B cell (primary cell): ENCODE measurements around the gene ZNF791. TPM values are rescaled to one million over a fixed set of nuclear protein-coding genes. Genes with fewer than 3 reads are reported as not detected.
A peak's percentile ranks its signal among the peaks of the same experiment; 100 is the strongest.

Experiments used
- ATAC-seq: fragments of 200-7000 bp; cut with Tn5 transposase; one replicate; pipeline ENCODE4 v1.10.0; 2021; ENCODE audit warnings: low read depth, mild to moderate bottlenecking, moderate number of reproducible peaks, moderate library complexity
- CTCF ChIA-PET: fragments of 350-600 bp; sonication (Branson Sonifier 250); formaldehyde crosslinking; loops from one replicate; lab custom pipeline; 2021; ENCODE audit warnings: antibody characterized with exemption, inconsistent platforms; lab: Charles Lee
- POLR2A ChIA-PET: fragments of 350-600 bp; sonication (Branson Sonifier 250); formaldehyde crosslinking; loops from one replicate; lab custom pipeline; 2021; ENCODE audit warnings: antibody characterized with exemption; lab: Charles Lee
- DNase-seq: peaks from one replicate; pipeline ENCODE4 v3.0.0; 2013
- H2AFZ ChIP-seq: 2 replicates; pipeline ENCODE4 v1.6.1; 2012; ENCODE audit warnings: mild to moderate bottlenecking, low read depth, low read length; ENCODE audit not compliant: insufficient read depth, poor library complexity, severe bottlenecking
- H3K27ac ChIP-seq, 2 donors: 1 replicate in 1 of 2; 2 replicates in 1 of 2; pipeline ENCODE4 v1.5.1; 2012 to 2013; ENCODE audit warnings: low read length in 2 of 2, mild to moderate bottlenecking in 2 of 2, moderate library complexity in 1 of 2
- H3K27me3 ChIP-seq, 4 experiments: fragments of 200-600 bp in 1 of 4; sonication (generic) in 1 of 4; replicated peaks in 1 of 4; 1 replicate in 2 of 4; 2 replicates in 2 of 4; pipeline versions ENCODE4 v1.6.1 to v1.7.0; 2013 to 2016; ENCODE audit warnings: low read length in 3 of 4, mild to moderate bottlenecking in 2 of 4, mixed read lengths in 1 of 4, moderate library complexity in 1 of 4; ENCODE audit not compliant: insufficient read depth in 4 of 4, control insufficient read depth in 3 of 4; ENCODE audit errors: control extremely low read depth in 1 of 4
- H3K36me3 ChIP-seq, 2 experiments: replicated peaks in 1 of 2; 1 replicate in 1 of 2; 2 replicates in 1 of 2; pipeline versions ENCODE4 v1.6.1 to v1.7.1; 2013; ENCODE audit warnings: low read length in 1 of 2; ENCODE audit not compliant: insufficient read depth in 2 of 2, control insufficient read depth in 1 of 2; ENCODE audit errors: control extremely low read depth in 1 of 2, extremely low read depth in 1 of 2
- H3K4me1 ChIP-seq, 2 donors: fragments of 200-600 bp in 1 of 2; sonication (generic) in 1 of 2; 1 replicate in 1 of 2; 2 replicates in 1 of 2; pipeline versions ENCODE4 v1.5.1 to v1.6.1; 2013 to 2017; ENCODE audit warnings: low read length in 2 of 2; ENCODE audit not compliant: control insufficient read depth in 2 of 2, insufficient read depth in 2 of 2
- H3K4me2 ChIP-seq: replicated peaks from 2 replicates; pipeline ENCODE3; 2012; ENCODE audit warnings: mild to moderate bottlenecking, low read depth, low read length; ENCODE audit not compliant: poor library complexity, severe bottlenecking
- H3K4me3 ChIP-seq, 5 experiments: fragments of 200-600 bp in 1 of 5; sonication (generic) in 1 of 5; 1 replicate in 3 of 5; 2 replicates in 2 of 5; pipeline versions ENCODE4 v1.5.1 to v1.7.0; 2011 to 2016; ENCODE audit warnings: low read length in 4 of 5, mild to moderate bottlenecking in 4 of 5, low read depth in 2 of 5, control low read depth in 1 of 5, moderate library complexity in 1 of 5; ENCODE audit not compliant: insufficient read depth in 1 of 5; ENCODE audit errors: control extremely low read depth in 1 of 5, extremely low read depth in 1 of 5
- H3K79me2 ChIP-seq: fragments of 200-600 bp; sonication (generic); one replicate; pipeline ENCODE4 v1.6.0; 2016; ENCODE audit warnings: low read length; ENCODE audit not compliant: control insufficient read depth, insufficient read depth
- H3K9ac ChIP-seq: fragments of 200-600 bp; sonication (generic); 2 replicates; pipeline ENCODE4 v1.6.1; 2017; ENCODE audit warnings: mild to moderate bottlenecking, low read length, moderate library complexity
- H3K9me3 ChIP-seq, 3 donors: one replicate each; pipeline versions ENCODE4 v1.6.1 to v1.7.1; 2013; ENCODE audit warnings: low read length in 2 of 3; ENCODE audit not compliant: control insufficient read depth in 2 of 3, insufficient read depth in 1 of 3; ENCODE audit errors: control extremely low read depth in 1 of 3
- H4K20me1 ChIP-seq: 2 replicates; pipeline ENCODE4 v1.6.0; 2012; ENCODE audit warnings: mild to moderate bottlenecking, low read length; ENCODE audit not compliant: insufficient read depth, control insufficient read depth, poor library complexity, severe bottlenecking
- H3K27ac Mint-ChIP-seq: one replicate; pipeline ENCODE4 v1.8.0; 2021; ENCODE audit warnings: mixed read lengths
- H3K27me3 Mint-ChIP-seq: one replicate; pipeline ENCODE4 v1.8.0; 2021; ENCODE audit warnings: mixed read lengths
- H3K4me1 Mint-ChIP-seq: one replicate; pipeline ENCODE4 v1.8.0; 2021; ENCODE audit warnings: mixed read lengths
- H3K4me3 Mint-ChIP-seq: one replicate; pipeline ENCODE4 v1.8.0; 2021; ENCODE audit warnings: mixed read lengths
- H3K9me3 Mint-ChIP-seq: one replicate; pipeline ENCODE4 v1.8.0; 2022; ENCODE audit warnings: mixed read lengths; ENCODE audit not compliant: insufficient read depth
- CTCF ChIP-seq: fragments of 200-600 bp; IDR thresholded peaks from one replicate; pipeline ENCODE4 v1.8.0; 2022; ENCODE audit warnings: antibody characterized with exemption, mild to moderate bottlenecking
- EZH2 ChIP-seq: IDR thresholded peaks from 2 replicates; pipeline ENCODE4 v1.6.1; 2012; ENCODE audit warnings: borderline replicate concordance, low read depth, mild to moderate bottlenecking, moderate library complexity, low read length; ENCODE audit not compliant: insufficient read depth, poor library complexity, severe bottlenecking
- WGBS: methylation state at CpG from one replicate; pipeline ENCODE4 v1.1.5; 2013; ENCODE audit warnings: missing lambda C conversion rate; ENCODE audit not compliant: insufficient coverage; 5-methylcytosine and 5-hydroxymethylcytosine counted together
- intact Hi-C: fragments of 100-400 bp; cut with micrococcal nuclease; formaldehyde crosslinking; loops from one replicate; pipeline ENCODE4 v1.10.0; 2022
- polyA plus RNA-seq: library from polyadenylated mRNA; depleted of rRNA; stranded (reverse); fragments of >200 nt; gene quantifications from 2 replicates; pipeline ENCODE4 v1.2.3, GENCODE V29; 2012
- total RNA-seq, 2 donors: library from RNA; stranded (reverse); fragments of 120-200 nt in 1 of 2; gene quantifications; 1 replicate in 1 of 2; 2 replicates in 1 of 2; pipeline versions ENCODE4 v1.2.3 to v1.2.4, GENCODE V29; 2013 to 2022

Gene ZNF791
- total and polyA plus RNA-seq, 2 donors (not counting 1 experiment from before 2014, with no cell fraction given) = 17.5 to 57.9 TPM

- H4K20me1 ChIP-seq = no peaks in the 10 kb centered on the region
- peak overlapping the region; percentile 63 for H3K27ac Mint-ChIP-seq
- peaks cover 42% of the 10 kb centered on the region for H3K4me1 Mint-ChIP-seq
- H3K79me2 ChIP-seq = peaks cover 93% of the 10 kb centered on the region
- peaks cover 41 to 54% of the 10 kb centered on the region in 2 donors for H3K4me1 ChIP-seq
- no peak overlapping the region for H2AFZ ChIP-seq
- DNase-seq = peak; percentile 32
- ChIA-PET POLR2A (interaction anchor here (0.6 to 0.7 kb wide), 4 partner anchors 9 to 205 kb away, joined by 3 to 9 read pairs (median 4); no protein-coding TSS in a partner anchor), CTCF (interaction anchor here (1.7 to 2.4 kb wide), 2 partner anchors 43 to 64 kb away, joined by 6 to 13 read pairs; no protein-coding TSS in a partner anchor)
- H3K27me3 ChIP-seq = no peaks in the 10 kb centered on the region
- H3K36me3 ChIP-seq = peaks cover 4 to 33% of the 10 kb centered on the region in 2 experiments
- peak overlapping the region in 1 of 2 donors; percentile 60 for H3K27ac ChIP-seq
- H3K9ac ChIP-seq = no peak overlapping the region
- H3K4me3 Mint-ChIP-seq = peak overlapping the region; percentile 41
- H3K4me2 ChIP-seq = peak overlapping the region; percentile 50
- TF ChIP-seq CTCF (no peak), EZH2 (no peak)
- H3K27me3 Mint-ChIP-seq = no peaks in the 10 kb centered on the region
- no peak for ATAC-seq
- 14% methylated on average over 2 of the region's 3 CpGs for WGBS
- no peak overlapping the region for H3K4me3 ChIP-seq
- H3K9me3 Mint-ChIP-seq = no peaks in the 10 kb centered on the region
- intact Hi-C loops = no loop called here
- H3K9me3 ChIP-seq = peaks cover 0 to 3% (median 0%) of the 10 kb centered on the region in 3 donors
These were observed 3.1 kb upstream of the ZNF791 start for GRCh38 chr19:12607631-12608030.

GRCh38 chr19:12611361-12611699 is 610 bp downstream of the ZNF791 start:
- peaks cover 12% of the 10 kb centered on the region for H4K20me1 ChIP-seq
- peak overlapping the region; percentile 83 for H2AFZ ChIP-seq
- ATAC-seq = no peak

More at GRCh38 chr19:12611361-12611699, 610 bp downstream of the ZNF791 start:
- H3K4me3 Mint-ChIP-seq = peak overlapping the region; percentile 100
- TF ChIP-seq EZH2 (no peak), CTCF (no peak)
- peak overlapping the region; percentile 100 for H3K27ac Mint-ChIP-seq
- peaks cover 59% of the 10 kb centered on the region for H3K4me1 Mint-ChIP-seq
- H3K27me3 ChIP-seq = no peaks in the 10 kb centered on the region
- whole genome bisulfite sequencing = 0% methylated on average over 5 of the region's 10 CpGs
- CTCF ChIA-PET = interaction anchor here (0.9 to 1.4 kb wide), 6 partner anchors 29 to 116 kb away, joined by 3 to 8 read pairs (median 6); no protein-coding TSS in a partner anchor
- H3K4me1 ChIP-seq = peaks cover 56 to 78% of the 10 kb centered on the region in 2 donors
- peak overlapping the region; percentile 89 to 99 (median 98) for H3K4me3 ChIP-seq
- no peak for DNase-seq
- H3K9ac ChIP-seq = peak overlapping the region; percentile 96
- POLR2A ChIA-PET = interaction anchor here (0.6 to 2.0 kb wide), 6 partner anchors 22 to 183 kb away, joined by 3 to 14 read pairs (median 4); partner anchors contain the start of genes DHPS, MAN2B1 and WDR83
- H3K9me3 Mint-ChIP-seq = no peaks in the 10 kb centered on the region
- intact Hi-C loops = loop anchor here (2.0 to 5.0 kb wide), 3 partner anchors 47 to 181 kb away; partner anchors contain the start of genes GET3 and JUNB
- H3K4me2 ChIP-seq = peak overlapping the region; percentile 91
- H3K36me3 ChIP-seq = peaks cover 4 to 27% of the 10 kb centered on the region in 2 experiments
- no peaks in the 10 kb centered on the region for H3K27me3 Mint-ChIP-seq
- H3K27ac ChIP-seq = peak overlapping the region; percentile 93 to 96
- peaks cover 0 to 3% (median 0%) of the 10 kb centered on the region in 3 donors for H3K9me3 ChIP-seq
- H3K79me2 ChIP-seq = peaks cover 91% of the 10 kb centered on the region
